GM08714 (cell line): ENCODE measurements around the gene MAP4K1.
"Not testable (repeated sequence)": the region's sequence is repeated elsewhere in the genome, so short reads cannot be mapped to it uniquely, and the experiment has no call there.

Experiments
- H3K4me3 ChIP-seq: fragments of 200-500 bp; sonication (Bioruptor generic); 2 replicates; pipeline ENCODE4 v1.5.1; 2014; ENCODE audit warnings: mild to moderate bottlenecking, low read length, inconsistent platforms
- ZNF274 ChIP-seq: IDR thresholded peaks from 2 replicates; pipeline ENCODE4 v1.6.1; 2012; ENCODE audit warnings: mild to moderate bottlenecking, low read depth, low read length

Gene MAP4K1

DNA sequence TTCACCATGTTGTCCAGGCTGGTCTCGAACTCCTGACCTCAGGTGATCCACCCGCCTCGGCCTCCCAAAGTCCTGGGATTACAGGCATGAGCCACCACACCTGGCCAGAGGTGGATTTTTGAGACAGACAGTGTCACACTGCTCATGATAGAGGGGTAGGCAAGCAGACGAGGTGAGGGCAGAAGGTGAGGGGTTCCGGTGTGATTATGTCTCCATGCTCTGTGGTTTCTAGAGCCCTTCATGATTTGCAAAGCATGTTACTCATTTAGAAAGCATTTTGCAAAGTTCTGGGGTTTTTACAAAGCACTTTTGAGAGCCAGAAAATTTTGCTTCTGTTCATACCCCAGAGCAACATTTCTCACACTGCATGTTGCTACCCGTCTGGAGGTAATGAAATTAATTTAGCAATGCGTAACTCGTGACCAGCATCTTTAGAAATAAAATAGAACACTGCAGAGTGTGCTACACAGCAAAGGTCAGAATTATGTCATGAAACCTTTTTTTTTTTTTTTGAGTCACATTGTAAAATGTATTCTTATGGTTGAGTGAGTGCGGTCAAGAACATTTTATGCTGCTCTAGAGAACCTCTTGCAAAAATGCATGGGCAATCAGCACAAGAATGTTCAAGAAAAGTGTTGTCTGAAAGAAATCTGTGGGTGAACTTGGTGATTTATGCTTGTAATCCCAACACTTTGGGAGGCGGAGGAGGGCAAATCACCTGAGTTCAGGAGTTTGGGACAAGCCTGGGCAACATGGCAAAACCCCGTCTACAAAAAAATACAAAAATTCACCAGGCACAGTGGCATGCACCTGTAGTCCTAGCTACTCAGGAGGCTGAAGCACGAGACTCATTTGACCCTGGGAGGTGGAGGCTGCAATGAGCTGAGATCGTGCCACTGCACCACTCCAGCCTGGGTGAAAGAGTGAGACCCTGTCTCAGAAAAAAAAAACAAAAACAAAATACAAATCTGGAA is 58.0 kb downstream of the MAP4K1 start:
- TF ChIP-seq ZNF274, result no peak
- peak overlapping the region; percentile 3; the same call in 1 of the 2 replicates for H3K4me3 ChIP-seq

GRCh38 chr19:38558933-38559332 is 58.8 kb downstream of the MAP4K1 start:
- H3K4me3 ChIP-seq, result not testable (repeated sequence)

GRCh38 chr19:38557205-38557799 is 60.5 kb downstream of the MAP4K1 start:
- H3K4me3 ChIP-seq, result no peak overlapping the region
- no peak for TF ChIP-seq ZNF274

DNA sequence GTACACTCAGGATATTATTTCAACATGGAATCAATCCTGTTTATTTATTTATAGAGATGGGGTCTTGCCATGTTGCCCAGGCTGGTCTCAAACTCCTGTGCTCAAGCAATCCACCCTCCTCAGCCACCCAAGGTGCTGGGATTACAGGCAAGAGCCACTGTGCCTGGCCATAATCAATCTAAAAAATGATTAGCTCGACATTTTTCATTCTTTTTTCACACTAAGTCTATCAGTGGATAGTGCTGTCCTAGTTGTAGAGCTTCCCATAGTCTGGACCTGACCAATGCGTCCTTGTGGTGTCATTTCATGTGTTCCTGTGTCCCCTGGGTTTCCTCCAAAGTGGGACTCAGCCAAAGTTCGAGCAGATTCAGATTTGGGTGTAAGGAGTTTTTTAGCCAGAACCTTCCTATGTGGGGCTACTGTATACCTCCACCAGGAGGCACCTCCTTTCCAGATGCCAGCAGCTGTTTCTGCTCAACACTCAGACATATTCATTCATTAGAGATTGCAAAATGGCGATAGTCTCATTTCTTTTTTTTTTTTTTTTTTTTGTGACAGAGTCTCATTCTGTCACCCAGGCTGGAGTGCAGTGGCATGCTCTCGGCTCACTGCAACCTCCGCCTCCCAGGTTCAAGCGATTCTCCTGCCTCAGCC is 61.1 kb downstream of the MAP4K1 start:
- TF ChIP-seq ZNF274, result no peak
- H3K4me3 ChIP-seq, result no peak overlapping the region

- TF ChIP-seq ZNF274, result no peak
- no peak overlapping the region for H3K4me3 ChIP-seq
Observed at GRCh38 chr19:38555200-38555599, 62.6 kb downstream of the MAP4K1 start.

DNA sequence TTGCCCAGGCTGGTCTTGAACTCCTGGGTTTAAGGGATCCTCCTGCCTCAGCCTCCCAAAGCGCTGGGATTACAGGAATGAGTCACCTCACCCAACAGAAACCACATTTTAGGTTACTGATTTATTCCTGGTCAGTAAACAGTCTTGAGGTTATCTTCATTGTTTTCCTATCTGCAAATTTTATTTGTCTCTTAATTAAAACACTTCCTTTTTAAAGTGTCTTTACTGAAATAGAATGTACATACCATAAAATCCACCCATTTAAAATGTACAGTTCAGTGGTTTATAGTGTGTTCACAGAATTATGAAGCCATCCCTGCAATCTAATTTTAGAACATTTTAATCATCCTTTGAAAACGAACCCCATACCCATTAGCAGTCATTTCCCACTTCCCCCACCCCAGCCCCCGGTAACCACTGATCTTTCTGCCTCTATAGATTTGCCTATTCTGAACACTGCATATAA is 63.0 kb downstream of the MAP4K1 start:
- no peak for TF ChIP-seq ZNF274

DNA sequence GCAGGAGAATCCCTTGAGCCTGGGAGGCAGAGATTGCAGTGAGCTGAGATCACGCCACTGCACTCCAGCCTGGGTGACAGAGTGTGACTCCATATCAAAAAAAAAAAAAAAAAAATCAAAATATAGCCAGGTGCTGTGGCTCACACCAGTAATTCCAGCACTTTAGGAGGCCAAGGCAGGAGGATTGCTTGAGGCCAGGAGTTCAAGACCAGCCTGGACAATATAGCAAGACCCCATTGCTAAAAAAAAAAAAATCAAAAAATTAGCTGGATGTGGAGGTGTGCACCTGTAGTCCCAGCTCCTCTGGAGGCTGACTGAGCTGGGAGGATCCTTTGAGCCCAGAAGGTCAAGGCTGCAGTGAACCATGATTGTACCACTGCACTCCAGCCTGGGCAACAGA is 64.5 kb downstream of the MAP4K1 start:
- not testable (repeated sequence) for H3K4me3 ChIP-seq

More for the DNA sequence above, 63.0 kb downstream of the MAP4K1 start:
- H3K4me3 ChIP-seq, result no peak overlapping the region

DNA sequence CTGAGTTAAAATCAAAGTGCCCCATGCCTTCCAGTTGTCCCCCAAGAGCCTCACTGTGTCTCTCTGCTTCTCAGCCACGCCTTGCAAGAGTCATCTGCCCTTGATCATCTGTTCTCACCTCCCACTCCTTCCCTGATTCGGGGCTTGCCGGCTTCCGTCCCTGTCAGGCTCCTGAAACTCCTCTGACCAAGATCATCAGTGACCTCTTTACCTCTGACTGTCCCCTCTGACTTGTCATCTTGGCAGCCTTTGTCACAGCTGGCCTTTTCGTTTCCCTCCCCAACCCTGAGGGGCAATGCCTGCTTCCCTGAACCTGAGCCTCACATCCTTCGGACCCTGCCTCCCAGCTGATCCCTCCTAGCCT is 66.3 kb downstream of the MAP4K1 start:
- H3K4me3 ChIP-seq, result no peak overlapping the region
- TF ChIP-seq ZNF274, result no peak

DNA sequence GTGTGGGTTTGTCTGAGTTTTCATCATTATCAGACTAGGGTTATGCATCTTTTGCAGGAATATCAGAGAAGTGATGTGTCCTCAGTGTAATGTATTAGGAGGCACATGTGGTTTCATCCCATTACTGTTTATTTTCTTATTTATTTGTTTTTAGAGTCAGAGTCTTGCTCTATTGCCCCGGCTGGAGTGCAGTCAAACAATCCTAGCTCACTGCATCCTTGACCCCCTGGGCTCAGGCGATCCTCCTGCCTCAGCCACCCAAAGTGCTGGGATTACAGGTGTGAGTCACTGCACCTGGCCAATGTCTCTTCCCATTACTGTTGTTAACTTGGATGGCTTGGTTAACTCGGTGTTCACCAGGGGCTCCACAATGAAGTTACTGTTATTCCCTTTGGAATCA is 67.4 kb downstream of the MAP4K1 start:
- no peak for TF ChIP-seq ZNF274
- no peak overlapping the region for H3K4me3 ChIP-seq

DNA sequence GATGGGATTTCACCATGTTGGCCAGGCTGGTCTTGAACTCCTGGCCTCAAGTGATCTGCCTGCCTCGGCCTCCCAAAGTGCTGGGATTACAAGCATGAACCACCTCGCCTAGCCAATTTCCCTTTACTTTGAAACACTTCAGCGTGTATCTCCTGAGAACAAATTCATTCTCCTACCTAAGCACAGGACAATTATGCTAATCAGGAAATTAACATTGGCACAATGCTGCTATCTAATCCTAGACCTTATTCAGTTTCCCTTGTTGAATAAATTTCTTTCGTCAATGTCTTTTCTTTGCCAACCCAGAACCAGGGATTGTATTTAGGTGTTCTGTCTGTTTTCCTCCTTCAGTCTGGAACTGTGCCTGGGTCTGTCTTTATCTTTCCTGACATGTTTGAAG is 67.8 kb downstream of the MAP4K1 start:
- H3K4me3 ChIP-seq, result no peak overlapping the region
- no peak for TF ChIP-seq ZNF274

GRCh38 chr19:38549061-38549460 is 68.7 kb downstream of the MAP4K1 start:
- no peak overlapping the region for H3K4me3 ChIP-seq
- TF ChIP-seq ZNF274, result no peak

GRCh38 chr19:38547421-38547820 is 70.3 kb downstream of the MAP4K1 start:
- TF ChIP-seq ZNF274, result no peak
- H3K4me3 ChIP-seq, result no peak overlapping the region

DNA sequence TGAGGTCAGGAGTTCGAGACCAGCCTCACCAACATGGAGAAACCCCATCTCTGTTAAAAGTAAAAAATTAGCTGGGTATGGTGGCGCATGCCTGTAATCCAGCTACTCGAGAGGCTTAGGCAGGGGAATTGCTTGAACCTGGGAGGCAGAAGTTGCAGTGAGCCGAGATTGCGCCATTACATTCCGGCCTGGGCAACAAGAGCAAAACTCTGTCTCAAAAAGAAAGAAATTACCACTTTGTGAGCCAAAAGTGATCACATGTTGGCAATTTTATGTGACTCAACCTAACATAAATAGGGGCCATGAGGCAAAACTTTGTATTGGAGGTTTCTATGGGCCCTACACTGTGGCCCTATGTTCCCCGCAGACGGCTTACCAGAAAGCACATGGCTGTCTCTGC is 72.2 kb downstream of the MAP4K1 start:
- H3K4me3 ChIP-seq, result no peak overlapping the region
- TF ChIP-seq ZNF274, result no peak

GRCh38 chr19:38544569-38545315 is 73.0 kb downstream of the MAP4K1 start:
- no peak for TF ChIP-seq ZNF274
- H3K4me3 ChIP-seq, result peak overlapping the region; percentile 62; the same call in 1 of the 2 replicates
